Measurements from ENCODE around the gene NOM1.

Gene NOM1

DNA sequence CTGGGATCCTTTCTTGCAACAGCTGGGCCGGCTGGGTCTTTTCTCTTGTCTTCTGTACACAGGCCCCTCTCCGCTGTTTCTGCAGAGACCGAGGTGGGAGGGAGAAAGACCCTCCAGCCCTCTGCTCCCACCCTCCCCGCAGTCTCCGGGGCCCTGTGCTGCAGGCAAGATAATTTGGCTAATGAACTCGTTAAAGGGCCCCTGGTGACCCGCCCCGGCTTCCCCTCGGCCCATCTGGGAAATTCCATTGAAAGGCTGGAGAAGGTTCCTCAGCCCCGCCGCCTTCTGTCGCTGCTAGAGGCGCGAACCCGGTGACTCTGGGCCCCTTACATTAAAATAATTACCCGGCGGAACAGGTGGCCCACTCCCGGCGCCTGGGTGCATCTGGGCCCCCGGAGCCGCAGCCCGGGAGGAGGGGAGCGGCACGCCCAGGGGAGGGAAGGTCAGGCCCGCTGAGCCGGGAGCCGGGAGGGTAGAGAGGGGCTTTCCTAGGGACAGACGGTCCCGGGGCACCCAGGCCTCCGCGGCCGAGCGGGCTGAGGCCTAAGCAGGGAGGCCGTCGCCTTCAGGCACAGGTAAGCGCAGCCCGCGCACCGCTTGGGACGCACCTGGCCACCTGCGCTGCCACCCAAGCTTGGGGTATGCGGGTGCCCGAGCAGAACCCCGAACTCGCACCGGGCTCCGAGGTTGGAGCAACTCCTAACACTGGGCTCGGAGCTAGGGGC, 68.3 kb downstream of the NOM1 start:
- no peak for ATAC-seq

- ATAC-seq = no peak
Measured at GRCh38 chr7:157018328-157018996, 69.0 kb downstream of the NOM1 start.

GRCh38 chr7:157018997-157019608, 69.6 kb downstream of the NOM1 start:
- no peak for ATAC-seq

GRCh38 chr7:157019718-157020451, 70.4 kb downstream of the NOM1 start:
- no peak for ATAC-seq

DNA sequence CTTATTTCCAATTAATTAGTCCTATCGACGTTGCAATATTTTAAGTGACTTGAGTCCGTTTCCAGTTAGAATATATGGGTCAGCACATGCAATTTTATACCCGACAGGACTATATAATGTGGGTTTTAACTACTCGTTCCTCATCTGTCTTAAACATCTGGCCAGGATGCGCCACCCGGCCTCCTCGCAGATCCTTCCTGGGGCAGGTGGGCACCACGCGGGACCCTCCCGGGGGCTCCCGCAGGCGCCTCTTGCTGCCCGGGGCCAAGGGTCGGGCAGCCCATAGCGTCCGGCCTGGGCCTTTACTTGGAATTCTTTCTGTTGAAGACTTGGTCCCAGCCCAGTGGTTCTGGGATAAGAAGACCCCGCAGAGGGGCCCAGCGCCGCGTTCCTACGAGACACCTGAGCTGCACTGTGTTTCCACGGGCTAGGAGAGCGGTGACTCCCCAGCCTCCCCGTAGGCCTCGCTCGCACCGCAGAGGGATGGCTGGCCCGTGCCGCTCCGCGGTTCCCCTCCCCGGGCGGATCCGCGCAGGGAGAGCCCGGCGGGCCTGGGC, 71.1 kb downstream of the NOM1 start:
- no peak for ATAC-seq

DNA sequence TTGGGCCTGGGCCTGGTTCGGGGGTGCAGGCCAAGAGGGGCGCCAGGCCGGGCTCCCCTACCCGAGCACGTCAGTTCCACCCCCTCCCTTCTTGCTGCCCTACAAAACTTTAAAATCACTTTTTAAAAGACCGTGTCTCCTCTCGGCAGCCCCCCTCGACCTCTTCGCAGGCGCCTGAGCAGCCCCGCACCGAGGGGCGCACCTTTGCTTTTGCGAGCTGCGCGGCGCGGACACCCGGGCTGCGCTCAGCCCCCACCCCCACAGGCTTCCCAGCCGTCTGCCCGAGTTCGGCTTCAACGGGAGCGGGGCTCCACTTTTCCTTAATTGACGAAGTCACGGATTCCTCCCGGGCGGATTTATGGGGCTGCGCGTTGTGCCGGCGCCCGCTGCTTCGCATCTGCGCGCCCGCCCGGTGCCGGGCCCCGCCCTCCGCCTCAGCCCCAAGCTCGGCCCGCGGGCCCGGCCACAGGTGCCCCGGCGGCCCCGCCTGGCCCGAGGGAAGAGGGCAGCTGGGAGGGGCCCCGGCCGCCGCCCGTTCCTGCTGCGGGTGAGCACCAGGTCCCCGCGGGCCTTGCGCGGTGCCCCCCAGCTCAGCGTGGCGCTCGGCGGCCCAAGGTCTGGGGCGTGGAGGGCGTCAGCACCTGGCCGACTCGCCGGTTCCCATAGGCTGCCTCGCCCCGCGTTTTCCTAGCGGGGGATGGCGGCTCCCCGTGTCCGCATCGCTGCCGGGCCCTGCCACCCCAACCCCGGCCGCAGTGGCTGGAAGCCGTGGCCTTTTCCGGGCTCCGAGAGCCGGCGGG, 71.8 kb downstream of the NOM1 start:
- no peak for ATAC-seq

GRCh38 chr7:157021871-157022680, 72.6 kb downstream of the NOM1 start:
- ATAC-seq = no peak

All from activated CD4-positive, CD25-positive, alpha-beta regulatory T cell treated with anti-CD3 and anti-CD28 coated beads, Interleukin-2, amount 50 U/mL, for 24 hours (primary cell).